OCI-LY3 (cell line): ENCODE results near the gene TENM4.

Experiments
- H2AFZ ChIP-seq: fragments of 200-600, 300-600 bp; shearing (Covaris generic); 2 replicates; pipeline ENCODE4 v1.6.0; 2014; ENCODE audit warnings: antibody characterized with exemption, low read depth, low read length
- H3K27ac ChIP-seq: fragments of 200-600, 300-600 bp; sonication (generic); 2 replicates; pipeline ENCODE4 v1.5.1; 2014; ENCODE audit warnings: mild to moderate bottlenecking, low read length, moderate library complexity, mixed read lengths
- H3K27me3 ChIP-seq: fragments of 200-600, 300-600 bp; sonication (generic); 2 replicates; pipeline ENCODE4 v1.6.1; 2014; ENCODE audit warnings: low read depth, low read length, mixed read lengths
- H3K36me3 ChIP-seq: fragments of 200-600, 300-600 bp; sonication (generic); replicated peaks from 2 replicates; pipeline ENCODE3; 2014; ENCODE audit warnings: low read depth, low read length, mixed read lengths
- H3K4me1 ChIP-seq: fragments of 300-600, 200-600 bp; sonication (generic); 2 replicates; pipeline ENCODE4 v1.6.1; 2014; ENCODE audit warnings: low read length, mixed read lengths
- H3K4me2 ChIP-seq: fragments of 200-600, 300-600 bp; sonication (generic); 2 replicates; pipeline ENCODE4 v1.6.1; 2014; ENCODE audit warnings: low read length, mixed read lengths
- H3K4me3 ChIP-seq: fragments of 300-600, 200-600 bp; sonication (generic); 2 replicates; pipeline ENCODE4 v1.5.1; 2014; ENCODE audit warnings: antibody characterized with exemption, mild to moderate bottlenecking, low read length, moderate library complexity
- H3K79me2 ChIP-seq: fragments of 300-600, 200-600 bp; shearing (Covaris generic); 2 replicates; pipeline ENCODE4 v1.6.1; 2014; ENCODE audit warnings: mild to moderate bottlenecking, low read length, mixed read lengths
- H3K9ac ChIP-seq: fragments of 300-600, 200-600 bp; shearing (Covaris generic); 2 replicates; pipeline ENCODE4 v1.6.0; 2014; ENCODE audit warnings: mild to moderate bottlenecking, low read length, moderate library complexity
- H3K9me3 ChIP-seq: fragments of 200-600, 300-600 bp; shearing (Covaris generic); 2 replicates; pipeline ENCODE4 v1.6.1; 2014; ENCODE audit warnings: low read length, mixed read lengths; ENCODE audit not compliant: insufficient read depth
- H4K20me1 ChIP-seq: fragments of 200-600, 300-600 bp; sonication (generic); 2 replicates; pipeline ENCODE4 v1.6.1; 2016; ENCODE audit warnings: low read length, mixed read lengths; ENCODE audit not compliant: insufficient read depth
- EZH2phosphoT487 ChIP-seq: fragments of 200-600 bp; shearing (Covaris generic); IDR thresholded peaks from 2 replicates; pipeline ENCODE4 v1.6.1; 2018; ENCODE audit warnings: antibody characterized with exemption, mixed run types, low read depth
- TF ChIP-seq, protein P1 (sequence below): fragments of 200-600, 300-600 bp; sonication (generic); IDR thresholded peaks from 2 replicates; pipeline ENCODE4 v1.5.1; 2014; ENCODE audit warnings: antibody characterized with exemption, low read length, low read depth

Gene TENM4

DNA sequence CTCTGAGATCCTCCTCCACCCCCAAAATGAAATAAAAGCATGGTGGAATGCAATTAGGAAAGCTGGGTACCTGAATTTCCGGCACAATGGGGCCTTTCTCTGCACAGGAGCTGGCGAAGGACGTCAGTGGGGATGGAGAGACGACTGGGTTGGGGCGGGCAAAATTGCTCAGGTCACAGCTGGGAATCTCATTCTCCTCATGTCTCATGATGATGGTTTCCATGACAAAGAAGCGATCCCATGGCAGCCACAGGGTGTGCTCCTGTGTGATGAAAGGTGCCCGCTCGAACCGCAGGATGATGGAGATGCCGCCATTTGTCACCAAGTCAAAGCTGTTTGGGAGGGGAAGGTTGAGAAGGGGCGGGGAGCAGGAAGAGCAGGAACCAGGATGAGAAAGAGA lies 708.6 kb downstream of the TENM4 start:
- Histone ChIP-seq H3K4me3 (no peak overlapping the region), H3K36me3 (peaks cover 3% of the 10 kb centered on the region), H3K9ac (no peak overlapping the region), H3K4me2 (no peak overlapping the region), H2AFZ (no peak overlapping the region), H3K79me2 (no peaks in the 10 kb centered on the region), H3K9me3 (no peaks in the 10 kb centered on the region), H3K4me1 (no peaks in the 10 kb centered on the region), H4K20me1 (no peaks in the 10 kb centered on the region), H3K27me3 (no peaks in the 10 kb centered on the region), H3K27ac (no peak overlapping the region)
- TF ChIP-seq, protein P1, sequence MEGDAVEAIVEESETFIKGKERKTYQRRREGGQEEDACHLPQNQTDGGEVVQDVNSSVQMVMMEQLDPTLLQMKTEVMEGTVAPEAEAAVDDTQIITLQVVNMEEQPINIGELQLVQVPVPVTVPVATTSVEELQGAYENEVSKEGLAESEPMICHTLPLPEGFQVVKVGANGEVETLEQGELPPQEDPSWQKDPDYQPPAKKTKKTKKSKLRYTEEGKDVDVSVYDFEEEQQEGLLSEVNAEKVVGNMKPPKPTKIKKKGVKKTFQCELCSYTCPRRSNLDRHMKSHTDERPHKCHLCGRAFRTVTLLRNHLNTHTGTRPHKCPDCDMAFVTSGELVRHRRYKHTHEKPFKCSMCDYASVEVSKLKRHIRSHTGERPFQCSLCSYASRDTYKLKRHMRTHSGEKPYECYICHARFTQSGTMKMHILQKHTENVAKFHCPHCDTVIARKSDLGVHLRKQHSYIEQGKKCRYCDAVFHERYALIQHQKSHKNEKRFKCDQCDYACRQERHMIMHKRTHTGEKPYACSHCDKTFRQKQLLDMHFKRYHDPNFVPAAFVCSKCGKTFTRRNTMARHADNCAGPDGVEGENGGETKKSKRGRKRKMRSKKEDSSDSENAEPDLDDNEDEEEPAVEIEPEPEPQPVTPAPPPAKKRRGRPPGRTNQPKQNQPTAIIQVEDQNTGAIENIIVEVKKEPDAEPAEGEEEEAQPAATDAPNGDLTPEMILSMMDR, result no peak
- no peak for TF ChIP-seq EZH2phosphoT487

DNA sequence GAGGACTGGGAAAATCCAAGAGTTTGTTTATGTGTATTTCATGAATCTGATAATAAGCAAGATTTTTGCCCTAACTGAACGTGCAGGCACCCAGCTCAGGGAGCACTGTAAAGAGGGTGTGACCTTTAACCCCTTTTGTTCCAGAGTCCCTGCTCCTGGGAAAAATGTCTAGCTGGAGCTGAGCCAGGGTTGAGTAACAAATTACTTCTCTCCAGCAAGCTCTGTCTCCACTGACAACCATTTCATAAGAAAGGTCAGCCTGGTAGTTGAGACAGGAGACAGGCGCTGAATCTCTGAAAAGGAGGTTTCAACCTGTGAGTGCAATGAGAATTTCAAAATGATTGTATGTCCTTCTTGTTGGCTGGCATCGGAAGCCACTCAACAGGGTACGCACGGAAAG lies 709.8 kb downstream of the TENM4 start:
- H3K27ac ChIP-seq, result no peak overlapping the region
- TF ChIP-seq, protein P1, result no peak
- no peak for TF ChIP-seq EZH2phosphoT487
- no peak overlapping the region for H3K9ac ChIP-seq
- H3K27me3 ChIP-seq, result no peaks in the 10 kb centered on the region
- H3K4me1 ChIP-seq, result no peaks in the 10 kb centered on the region
- no peaks in the 10 kb centered on the region for H3K36me3 ChIP-seq
- no peak overlapping the region for H2AFZ ChIP-seq
- no peaks in the 10 kb centered on the region for H4K20me1 ChIP-seq
- no peaks in the 10 kb centered on the region for H3K79me2 ChIP-seq
- no peaks in the 10 kb centered on the region for H3K9me3 ChIP-seq
- no peak overlapping the region for H3K4me3 ChIP-seq
- H3K4me2 ChIP-seq, result no peak overlapping the region

DNA sequence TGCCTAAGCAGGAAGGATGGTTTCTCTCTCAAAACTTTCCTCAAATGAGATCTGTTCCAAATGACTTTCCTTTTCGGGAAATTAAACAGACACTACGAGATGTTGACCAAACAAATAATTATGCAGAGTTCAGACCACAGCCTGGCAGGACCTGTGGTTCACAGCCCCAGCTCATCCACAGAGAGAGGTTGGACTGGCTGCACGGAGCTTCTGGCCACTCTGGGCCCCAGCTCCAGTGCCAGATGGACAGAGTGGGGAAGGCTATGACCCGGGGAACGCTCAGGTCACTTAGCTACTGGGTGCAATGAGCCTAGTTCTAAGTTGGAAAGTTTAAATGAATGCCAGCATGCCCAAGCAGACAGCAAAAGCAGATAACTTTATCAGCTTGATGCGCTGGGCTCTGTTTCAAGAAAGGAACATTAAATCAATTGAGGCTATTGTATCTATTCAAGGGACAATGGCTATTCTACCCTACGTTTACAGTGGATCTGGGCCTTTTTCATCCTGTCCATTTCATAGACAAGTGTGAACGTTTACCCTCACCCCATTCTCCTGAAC lies 710.5 kb downstream of the TENM4 start:
- no peaks in the 10 kb centered on the region for H3K9me3 ChIP-seq
- no peaks in the 10 kb centered on the region for H3K36me3 ChIP-seq
- H3K4me3 ChIP-seq, result no peak overlapping the region
- H4K20me1 ChIP-seq, result no peaks in the 10 kb centered on the region
- no peak overlapping the region for H3K27ac ChIP-seq
- no peak overlapping the region for H3K9ac ChIP-seq
- H2AFZ ChIP-seq, result no peak overlapping the region
- TF ChIP-seq, protein P1, result no peak
- TF ChIP-seq EZH2phosphoT487, result no peak
- H3K4me2 ChIP-seq, result no peak overlapping the region
- no peaks in the 10 kb centered on the region for H3K27me3 ChIP-seq
- no peaks in the 10 kb centered on the region for H3K4me1 ChIP-seq
- no peaks in the 10 kb centered on the region for H3K79me2 ChIP-seq

DNA sequence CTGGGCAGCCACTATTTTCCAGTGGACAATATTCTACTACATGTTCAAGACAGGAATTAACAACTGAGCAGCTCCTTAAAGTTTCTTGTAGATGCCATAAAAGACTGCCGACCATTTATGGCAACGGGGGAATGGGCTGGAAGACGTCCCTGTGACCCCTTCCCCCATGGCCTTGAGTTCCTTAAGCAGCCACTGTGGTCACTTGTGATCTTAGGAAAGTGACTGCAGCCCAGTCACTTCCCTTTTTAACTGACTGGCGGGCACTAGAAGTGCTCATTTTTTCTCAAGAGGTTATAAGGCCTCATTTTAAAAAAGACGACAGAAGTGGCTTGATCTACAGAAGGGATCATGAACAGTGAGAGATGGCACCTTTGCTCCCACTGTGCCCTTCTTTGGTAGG lies 713.0 kb downstream of the TENM4 start:
- Histone ChIP-seq H3K79me2 (no peaks in the 10 kb centered on the region), H3K27ac (no peak overlapping the region), H2AFZ (no peak overlapping the region), H3K4me1 (no peaks in the 10 kb centered on the region), H3K4me2 (no peak overlapping the region), H3K27me3 (no peaks in the 10 kb centered on the region), H3K9ac (no peak overlapping the region), H3K9me3 (no peaks in the 10 kb centered on the region), H3K4me3 (no peak overlapping the region), H3K36me3 (peaks cover 4% of the 10 kb centered on the region), H4K20me1 (no peaks in the 10 kb centered on the region)
- TF ChIP-seq, protein P1, result no peak
